GM21576 (cell line): ENCODE data around the gene GABBR2.

Experiments
- ATAC-seq: cut with Tn5 transposase; IDR thresholded peaks from one replicate; pipeline ENCODE4 v1.9.1; 2021; ENCODE audit warnings: mild to moderate bottlenecking, moderate library complexity; ENCODE audit not compliant: unreplicated experiment

The GABBR2 gene

GRCh38 chr9:98416294-98417248, 292.2 kb downstream of the GABBR2 start:
- no peak for ATAC-seq

GRCh38 chr9:98415782-98416181, 293.0 kb downstream of the GABBR2 start:
- no peak for ATAC-seq

- ATAC-seq = no peak
Observed at GRCh38 chr9:98413084-98413483, 295.7 kb downstream of the GABBR2 start.

- no peak for ATAC-seq
Observed at GRCh38 chr9:98412101-98412842, 296.5 kb downstream of the GABBR2 start.

- ATAC-seq = no peak
Observed at GRCh38 chr9:98410185-98410697, 298.5 kb downstream of the GABBR2 start.

GRCh38 chr9:98409719-98410118, 299.0 kb downstream of the GABBR2 start:
- ATAC-seq = no peak

- no peak for ATAC-seq
Observed at GRCh38 chr9:98406469-98406868, 302.3 kb downstream of the GABBR2 start.

GRCh38 chr9:98404237-98404636, 304.5 kb downstream of the GABBR2 start:
- ATAC-seq = no peak

- ATAC-seq = no peak
Observed at GRCh38 chr9:98403715-98404114, 305.0 kb downstream of the GABBR2 start.

- no peak for ATAC-seq
Observed at GRCh38 chr9:98402019-98402840, 306.5 kb downstream of the GABBR2 start.

GRCh38 chr9:98401140-98402018, 307.4 kb downstream of the GABBR2 start:
- no peak for ATAC-seq

GRCh38 chr9:98399950-98400683, 308.6 kb downstream of the GABBR2 start:
- no peak for ATAC-seq

GRCh38 chr9:98396656-98397055, 312.1 kb downstream of the GABBR2 start:
- no peak for ATAC-seq

GRCh38 chr9:98396236-98396635, 312.5 kb downstream of the GABBR2 start:
- ATAC-seq = no peak

GRCh38 chr9:98391867-98392266, 316.9 kb downstream of the GABBR2 start:
- no peak for ATAC-seq

GRCh38 chr9:98391406-98391805, 317.3 kb downstream of the GABBR2 start:
- no peak for ATAC-seq

GRCh38 chr9:98385751-98386150, 323.0 kb downstream of the GABBR2 start:
- no peak for ATAC-seq

GRCh38 chr9:98383758-98384157, 325.0 kb downstream of the GABBR2 start:
- ATAC-seq = no peak
